HEK293 (cell line): Measurements from ENCODE around the gene SRSF9.

Source experiments
- FEZF1 ChIP-seq: fragments of 450-650 bp; formaldehyde crosslinking; IDR thresholded peaks from 2 replicates; pipeline ENCODE4 v1.5.1; 2016; ENCODE audit warnings: missing biosample characterization, missing genetic modification characterization
- GLI4 ChIP-seq: fragments of 450-650 bp; formaldehyde crosslinking; IDR thresholded peaks from 2 replicates; pipeline ENCODE4 v1.5.1; 2016; ENCODE audit warnings: missing biosample characterization, missing genetic modification characterization
- GLIS1 ChIP-seq: fragments of 450-650 bp; formaldehyde crosslinking; IDR thresholded peaks from 2 replicates; pipeline ENCODE4 v1.5.1; 2016; ENCODE audit warnings: missing biosample characterization, missing genetic modification characterization
- HOXD13 ChIP-seq: sonication (generic); formaldehyde crosslinking; IDR thresholded peaks from 2 replicates; pipeline ENCODE4 v1.8.0; 2022; ENCODE audit warnings: missing genetic modification reagents, borderline replicate concordance
- IKZF3 ChIP-seq: fragments of 450-650 bp; IDR thresholded peaks from 2 replicates; pipeline ENCODE4 v1.5.0; 2018; ENCODE audit warnings: missing biosample characterization, mild to moderate bottlenecking, missing genetic modification characterization, moderate library complexity
- MYNN ChIP-seq: fragments of 450-650 bp; formaldehyde crosslinking; IDR thresholded peaks from 2 replicates; pipeline ENCODE4 v1.5.1; 2016; ENCODE audit warnings: missing biosample characterization, missing genetic modification characterization, borderline replicate concordance
- REPIN1 ChIP-seq: fragments of 450-650 bp; formaldehyde crosslinking; IDR thresholded peaks from 2 replicates; pipeline ENCODE4 v1.5.1; 2017; ENCODE audit warnings: missing biosample characterization, missing genetic modification characterization, low read depth
- ZBTB44 ChIP-seq: fragments of 450-650 bp; IDR thresholded peaks from 2 replicates; pipeline ENCODE4 v1.5.1; 2018; ENCODE audit warnings: missing biosample characterization, mild to moderate bottlenecking, missing genetic modification characterization
- ZBTB8A ChIP-seq: fragments of 450-650 bp; formaldehyde crosslinking; IDR thresholded peaks from 2 replicates; pipeline ENCODE4 v1.5.1; 2016; ENCODE audit warnings: missing biosample characterization, missing genetic modification characterization
- ZNF157 ChIP-seq: fragments of 450-650 bp; formaldehyde crosslinking; IDR thresholded peaks from 2 replicates; pipeline ENCODE4 v1.5.1; 2016; ENCODE audit warnings: missing biosample characterization, missing genetic modification characterization
- ZNF169 ChIP-seq: fragments of 450-650 bp; formaldehyde crosslinking; IDR thresholded peaks from 2 replicates; pipeline ENCODE4 v1.5.1; 2016; ENCODE audit warnings: missing biosample characterization, missing genetic modification characterization
- ZNF175 ChIP-seq: fragments of 450-650 bp; formaldehyde crosslinking; IDR thresholded peaks from 2 replicates; pipeline ENCODE4 v1.5.1; 2016; ENCODE audit warnings: missing biosample characterization, missing genetic modification characterization
- ZNF202 ChIP-seq: fragments of 450-650 bp; formaldehyde crosslinking; IDR thresholded peaks from 2 replicates; pipeline ENCODE4 v1.5.1; 2016; ENCODE audit warnings: missing biosample characterization, missing genetic modification characterization, borderline replicate concordance
- ZNF223 ChIP-seq: fragments of 450-650 bp; formaldehyde crosslinking; IDR thresholded peaks from 2 replicates; pipeline ENCODE4 v1.5.1; 2016; ENCODE audit warnings: missing biosample characterization, missing genetic modification characterization
- ZNF266 ChIP-seq: fragments of 450-650 bp; formaldehyde crosslinking; IDR thresholded peaks from 2 replicates; pipeline ENCODE4 v1.5.1; 2016; ENCODE audit warnings: missing biosample characterization, missing genetic modification characterization, low read depth
- ZNF274 ChIP-seq, 2 experiments: fragments of 200-500 bp in 1 of 2; fragments of 450-650 bp in 1 of 2; sonication (Bioruptor generic) in 1 of 2; formaldehyde crosslinking in 1 of 2; IDR thresholded peaks; 2 replicates each; pipeline versions ENCODE4 v1.5.1 to v1.6.1; 2014 to 2016; ENCODE audit warnings: borderline replicate concordance in 1 of 2, inconsistent platforms in 1 of 2, low read length in 1 of 2, missing biosample characterization in 1 of 2, missing genetic modification characterization in 1 of 2
- ZNF354C ChIP-seq: fragments of 450-650 bp; formaldehyde crosslinking; IDR thresholded peaks from 2 replicates; pipeline ENCODE4 v1.5.1; 2016; ENCODE audit warnings: missing biosample characterization, missing genetic modification characterization, low read depth, borderline replicate concordance
- ZNF37A ChIP-seq: fragments of 450-650 bp; IDR thresholded peaks from 2 replicates; pipeline ENCODE4 v1.5.1; 2018; ENCODE audit warnings: missing biosample characterization, missing genetic modification characterization
- ZNF473 ChIP-seq: fragments of 450-650 bp; formaldehyde crosslinking; IDR thresholded peaks from 2 replicates; pipeline ENCODE4 v1.5.1; 2017; ENCODE audit warnings: missing biosample characterization, missing genetic modification characterization
- ZNF513 ChIP-seq: fragments of 450-650 bp; IDR thresholded peaks from 2 replicates; pipeline ENCODE4 v1.5.1; 2018; ENCODE audit warnings: missing biosample characterization, missing genetic modification characterization
- ZNF529 ChIP-seq: fragments of 450-650 bp; formaldehyde crosslinking; IDR thresholded peaks from 2 replicates; pipeline ENCODE4 v1.5.1; 2017; ENCODE audit warnings: missing genetic modification characterization, missing biosample characterization; ENCODE audit not compliant: insufficient replicate concordance
- ZNF561 ChIP-seq: fragments of 450-650 bp; IDR thresholded peaks from 2 replicates; pipeline ENCODE4 v1.5.1; 2018; ENCODE audit warnings: missing biosample characterization, missing genetic modification characterization, borderline replicate concordance
- ZNF660 ChIP-seq: fragments of 450-650 bp; IDR thresholded peaks from 2 replicates; pipeline ENCODE4 v1.5.1; 2018; ENCODE audit warnings: missing biosample characterization, mild to moderate bottlenecking, missing genetic modification characterization
- ZNF768 ChIP-seq: fragments of 450-650 bp; formaldehyde crosslinking; IDR thresholded peaks from 2 replicates; pipeline ENCODE4 v1.5.1; 2018; ENCODE audit warnings: missing biosample characterization, mild to moderate bottlenecking, missing genetic modification characterization
- ZSCAN30 ChIP-seq: fragments of 450-650 bp; IDR thresholded peaks from 2 replicates; pipeline ENCODE4 v1.5.1; 2018; ENCODE audit warnings: missing biosample characterization, mild to moderate bottlenecking, missing genetic modification characterization, moderate library complexity
- ZXDB ChIP-seq: fragments of 450-650 bp; formaldehyde crosslinking; IDR thresholded peaks from 2 replicates; pipeline ENCODE4 v1.5.1; 2016; ENCODE audit warnings: missing biosample characterization, missing genetic modification characterization
- TF ChIP-seq, protein P1 (sequence below): fragments of 450-650 bp; formaldehyde crosslinking; IDR thresholded peaks from 2 replicates; pipeline ENCODE4 v1.5.1; 2017; ENCODE audit warnings: missing biosample characterization, missing genetic modification characterization
- TF ChIP-seq, protein P2 (sequence below): fragments of 450-650 bp; formaldehyde crosslinking; IDR thresholded peaks from 2 replicates; pipeline ENCODE4 v1.5.1; 2016; ENCODE audit warnings: missing biosample characterization, missing genetic modification characterization, low read depth
- TF ChIP-seq, protein P3 (sequence below): fragments of 450-650 bp; formaldehyde crosslinking; IDR thresholded peaks from 2 replicates; pipeline ENCODE4 v1.5.1; 2017; ENCODE audit warnings: missing biosample characterization, missing genetic modification characterization
- TF ChIP-seq, protein P4 (sequence below): fragments of 450-650 bp; formaldehyde crosslinking; IDR thresholded peaks from 2 replicates; pipeline ENCODE4 v1.5.1; 2016; ENCODE audit warnings: missing biosample characterization, missing genetic modification characterization

SRSF9 gene

GRCh38 chr12:120495731-120496412 lies 26.3 kb upstream of the SRSF9 start, which contains the start of gene DYNLL1 (continued):
- TF ChIP-seq ZNF274 (IDR thresholded peaks at IDR 0.05; ENCODE audit: low read length) (no peak), ZNF274 (tag by site-specific recombination; IDR thresholded peaks at IDR 0.05; ENCODE audit: borderline replicate concordance) (no peak), ZNF513 (tag by site-specific recombination) (no peak), HOXD13 (CRISPR knock-in tag) (no peak), ZNF660 (tag by site-specific recombination) (no peak), ZNF529 (tag by site-specific recombination) (no peak), ZNF561 (tag by site-specific recombination) (no peak; the same call in 1 of the 2 replicates), GLIS1 (peak; percentile 70; the same call in 1 of the 2 replicates), REPIN1 (tag by site-specific recombination) (no peak), ZNF354C (tag by site-specific recombination) (no peak), ZNF175 (tag by site-specific recombination) (no peak), ZNF202 (tag by site-specific recombination) (no peak), ZNF157 (no peak), ZNF37A (tag by site-specific recombination) (no peak), ZNF169 (tag by site-specific recombination) (no peak), FEZF1 (tag by site-specific recombination) (no peak), ZXDB (no peak; the same call in 1 of the 2 replicates), ZNF473 (tag by site-specific recombination) (no peak), GLI4 (no peak), ZNF223 (tag by site-specific recombination) (no peak), IKZF3 (tag by site-specific recombination) (peak; percentile 90), ZNF768 (no peak), MYNN (no peak), ZBTB44 (tag by site-specific recombination) (no peak), ZNF266 (no peak), ZSCAN30 (tag by site-specific recombination) (peak; percentile 34; the same call in 1 of the 2 replicates), ZBTB8A (tag by site-specific recombination) (no peak; the same call in 1 of the 2 replicates)
- TF ChIP-seq, protein P1, sequence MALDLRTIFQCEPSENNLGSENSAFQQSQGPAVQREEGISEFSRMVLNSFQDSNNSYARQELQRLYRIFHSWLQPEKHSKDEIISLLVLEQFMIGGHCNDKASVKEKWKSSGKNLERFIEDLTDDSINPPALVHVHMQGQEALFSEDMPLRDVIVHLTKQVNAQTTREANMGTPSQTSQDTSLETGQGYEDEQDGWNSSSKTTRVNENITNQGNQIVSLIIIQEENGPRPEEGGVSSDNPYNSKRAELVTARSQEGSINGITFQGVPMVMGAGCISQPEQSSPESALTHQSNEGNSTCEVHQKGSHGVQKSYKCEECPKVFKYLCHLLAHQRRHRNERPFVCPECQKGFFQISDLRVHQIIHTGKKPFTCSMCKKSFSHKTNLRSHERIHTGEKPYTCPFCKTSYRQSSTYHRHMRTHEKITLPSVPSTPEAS (tag by site-specific recombination): no peak
- TF ChIP-seq, protein P2, sequence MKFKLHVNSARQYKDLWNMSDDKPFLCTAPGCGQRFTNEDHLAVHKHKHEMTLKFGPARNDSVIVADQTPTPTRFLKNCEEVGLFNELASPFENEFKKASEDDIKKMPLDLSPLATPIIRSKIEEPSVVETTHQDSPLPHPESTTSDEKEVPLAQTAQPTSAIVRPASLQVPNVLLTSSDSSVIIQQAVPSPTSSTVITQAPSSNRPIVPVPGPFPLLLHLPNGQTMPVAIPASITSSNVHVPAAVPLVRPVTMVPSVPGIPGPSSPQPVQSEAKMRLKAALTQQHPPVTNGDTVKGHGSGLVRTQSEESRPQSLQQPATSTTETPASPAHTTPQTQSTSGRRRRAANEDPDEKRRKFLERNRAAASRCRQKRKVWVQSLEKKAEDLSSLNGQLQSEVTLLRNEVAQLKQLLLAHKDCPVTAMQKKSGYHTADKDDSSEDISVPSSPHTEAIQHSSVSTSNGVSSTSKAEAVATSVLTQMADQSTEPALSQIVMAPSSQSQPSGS (tag by site-specific recombination): no peak
- TF ChIP-seq, protein P3, sequence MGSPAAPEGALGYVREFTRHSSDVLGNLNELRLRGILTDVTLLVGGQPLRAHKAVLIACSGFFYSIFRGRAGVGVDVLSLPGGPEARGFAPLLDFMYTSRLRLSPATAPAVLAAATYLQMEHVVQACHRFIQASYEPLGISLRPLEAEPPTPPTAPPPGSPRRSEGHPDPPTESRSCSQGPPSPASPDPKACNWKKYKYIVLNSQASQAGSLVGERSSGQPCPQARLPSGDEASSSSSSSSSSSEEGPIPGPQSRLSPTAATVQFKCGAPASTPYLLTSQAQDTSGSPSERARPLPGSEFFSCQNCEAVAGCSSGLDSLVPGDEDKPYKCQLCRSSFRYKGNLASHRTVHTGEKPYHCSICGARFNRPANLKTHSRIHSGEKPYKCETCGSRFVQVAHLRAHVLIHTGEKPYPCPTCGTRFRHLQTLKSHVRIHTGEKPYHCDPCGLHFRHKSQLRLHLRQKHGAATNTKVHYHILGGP (tag by site-specific recombination): no peak
- TF ChIP-seq, protein P4, sequence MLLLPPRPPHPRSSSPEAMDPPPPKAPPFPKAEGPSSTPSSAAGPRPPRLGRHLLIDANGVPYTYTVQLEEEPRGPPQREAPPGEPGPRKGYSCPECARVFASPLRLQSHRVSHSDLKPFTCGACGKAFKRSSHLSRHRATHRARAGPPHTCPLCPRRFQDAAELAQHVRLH (tag by site-specific recombination): no peak; the same call in 1 of the 2 replicates
